ENCODE measurements around the gene DIAPH3. TPM values are rescaled to one million over a fixed set of nuclear protein-coding genes. Genes with fewer than 3 reads are reported as not detected.
A peak's percentile ranks its signal among the peaks of the same experiment; 100 is the strongest.

Gene DIAPH3
- total RNA-seq, 1 experiment from 2014 or later, result 27.6 TPM

DNA sequence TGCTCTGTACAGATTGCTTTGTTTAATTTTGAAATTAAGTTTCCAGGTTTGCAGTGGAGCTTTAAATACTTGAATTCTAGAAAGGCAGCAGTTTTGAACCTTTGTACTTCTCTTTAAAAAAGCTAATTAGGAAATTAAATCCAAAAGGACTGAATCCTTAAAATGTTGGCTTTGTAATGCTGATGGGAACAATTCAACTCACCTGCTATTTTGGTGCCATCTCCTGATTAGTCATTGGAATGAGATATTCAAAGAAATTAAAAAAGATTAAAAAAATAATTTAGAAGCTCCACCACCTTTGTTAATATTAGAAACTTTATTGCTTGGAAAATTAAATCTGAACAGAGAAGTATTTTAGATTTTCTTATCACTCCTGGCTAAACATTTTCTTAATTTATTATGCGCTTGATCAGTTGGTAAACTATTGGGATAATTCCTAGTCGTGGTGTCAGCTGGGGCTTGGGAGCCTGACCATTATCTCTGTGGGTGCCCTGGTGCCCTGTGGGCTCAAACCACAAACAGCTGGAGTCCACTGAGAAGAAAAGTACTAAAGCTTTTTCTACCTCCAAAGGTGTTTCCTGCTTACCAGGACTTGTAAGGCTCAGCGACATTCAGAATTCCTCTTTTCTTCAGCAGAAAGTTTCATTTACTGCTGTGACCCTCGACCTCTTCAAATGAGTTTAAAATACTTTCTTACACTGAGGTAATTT lies 540.4 kb downstream of the DIAPH3 start:
- H3K36me3 Mint-ChIP-seq, result peaks cover 21% of the 10 kb centered on the region

DNA sequence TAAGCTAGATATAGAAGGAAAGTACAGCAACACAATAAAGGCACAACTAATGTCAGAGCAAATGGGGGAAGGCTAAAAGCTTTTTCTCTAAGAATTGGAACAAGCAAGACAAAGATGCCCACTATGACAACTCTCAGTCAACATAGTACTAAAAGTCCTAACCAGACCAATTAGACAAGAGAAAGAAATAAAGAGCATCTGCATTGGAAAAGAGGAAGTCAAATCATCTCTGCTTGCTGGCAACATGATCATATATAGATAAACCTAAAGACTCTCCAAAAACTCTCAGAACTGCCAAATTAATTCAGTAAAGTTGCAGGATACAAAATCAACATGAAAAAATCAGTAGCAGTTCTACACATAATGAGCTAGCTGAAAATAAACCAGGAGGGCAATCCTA lies 542.0 kb downstream of the DIAPH3 start:
- POLR2A ChIA-PET, result no interaction called here

More for the DNA sequence above, 540.4 kb downstream of the DIAPH3 start:
- ATAC-seq (peak; percentile 80), DNase-seq (ENCODE audit: low spot score) (no peak)
- CTCF ChIA-PET, result interaction anchor here (0.8 to 1.2 kb wide), 3 partner anchors 32 to 231 kb away, joined by 3 to 4 read pairs (median 3); no protein-coding TSS in a partner anchor
- Mint-ChIP-seq H3K27ac (peak overlapping the region; percentile 90), H3K9me3 (peaks cover 36% of the 10 kb centered on the region), H3K4me1 (peaks cover 27% of the 10 kb centered on the region), H3K4me3 (peak overlapping the region; percentile 7), H3K27me3 (ENCODE audit: low read depth) (no peaks in the 10 kb centered on the region; the same call in 1 of the 2 replicates)
- POLR2A ChIA-PET, result no interaction called here
- TF ChIP-seq ZNF423 (CRISPR knock-in tag; IDR thresholded peaks at IDR 0.05) (peak; percentile 90), TP53 (CRISPR knock-in tag; IDR thresholded peaks at IDR 0.05) (no peak), JUN (CRISPR knock-in tag; IDR thresholded peaks at IDR 0.05) (no peak), RELA (CRISPR knock-in tag; IDR thresholded peaks at IDR 0.05; ENCODE audit: borderline replicate concordance) (no peak)
- TF ChIP-seq, protein P1, sequence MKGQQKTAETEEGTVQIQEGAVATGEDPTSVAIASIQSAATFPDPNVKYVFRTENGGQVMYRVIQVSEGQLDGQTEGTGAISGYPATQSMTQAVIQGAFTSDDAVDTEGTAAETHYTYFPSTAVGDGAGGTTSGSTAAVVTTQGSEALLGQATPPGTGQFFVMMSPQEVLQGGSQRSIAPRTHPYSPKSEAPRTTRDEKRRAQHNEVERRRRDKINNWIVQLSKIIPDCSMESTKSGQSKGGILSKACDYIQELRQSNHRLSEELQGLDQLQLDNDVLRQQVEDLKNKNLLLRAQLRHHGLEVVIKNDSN (CRISPR knock-in tag; IDR thresholded peaks at IDR 0.05), result no peak
- TF ChIP-seq, protein P2, sequence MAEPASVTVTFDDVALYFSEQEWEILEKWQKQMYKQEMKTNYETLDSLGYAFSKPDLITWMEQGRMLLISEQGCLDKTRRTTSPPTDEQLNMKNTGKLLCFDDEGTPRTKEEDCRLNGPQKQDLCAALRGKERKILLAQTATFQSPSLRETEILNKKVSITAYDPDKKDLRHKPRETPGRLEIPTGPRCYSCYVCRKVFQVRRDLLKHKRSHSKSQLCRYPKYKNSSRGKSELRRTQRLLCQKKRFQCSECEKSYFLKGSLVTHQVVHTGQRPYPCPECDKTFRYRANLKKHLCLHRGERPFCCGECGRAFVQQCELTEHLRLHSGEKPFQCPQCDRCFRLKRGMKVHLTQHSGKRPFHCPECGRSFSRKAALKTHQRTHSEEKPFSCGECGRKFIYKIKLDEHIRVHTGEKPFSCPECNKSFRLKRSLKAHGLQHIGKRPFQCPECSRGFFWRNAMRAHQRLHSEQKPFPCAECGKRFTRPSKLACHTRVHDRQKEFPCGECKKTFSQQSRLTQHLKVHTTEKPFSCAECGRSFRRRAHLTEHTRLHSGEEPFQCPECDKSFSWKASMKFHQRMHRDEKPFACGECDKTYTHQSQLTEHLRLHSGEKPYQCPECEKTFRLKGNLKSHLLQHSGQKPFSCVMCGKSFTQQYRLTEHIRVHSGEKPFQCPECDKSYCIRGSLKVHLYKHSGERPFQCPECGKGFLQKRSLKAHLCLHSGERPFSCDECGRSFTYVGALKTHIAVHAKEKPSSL (CRISPR knock-in tag; conservative IDR thresholded peaks at IDR 0.05), result no peak

More for the DNA sequence above, 542.0 kb downstream of the DIAPH3 start:
- Mint-ChIP-seq H3K36me3 (peaks cover 29% of the 10 kb centered on the region), H3K27me3 (ENCODE audit: low read depth) (no peaks in the 10 kb centered on the region; the same call in 1 of the 2 replicates), H3K27ac (no peak overlapping the region), H3K4me1 (peaks cover 27% of the 10 kb centered on the region), H3K9me3 (peaks cover 51% of the 10 kb centered on the region), H3K4me3 (no peak overlapping the region)
- TF ChIP-seq ZNF232 (CRISPR knock-in tag; IDR thresholded peaks at IDR 0.05), result no peak
- no peak for TF ChIP-seq SOX15 (CRISPR knock-in tag; IDR thresholded peaks at IDR 0.05)
- TF ChIP-seq, protein P3, sequence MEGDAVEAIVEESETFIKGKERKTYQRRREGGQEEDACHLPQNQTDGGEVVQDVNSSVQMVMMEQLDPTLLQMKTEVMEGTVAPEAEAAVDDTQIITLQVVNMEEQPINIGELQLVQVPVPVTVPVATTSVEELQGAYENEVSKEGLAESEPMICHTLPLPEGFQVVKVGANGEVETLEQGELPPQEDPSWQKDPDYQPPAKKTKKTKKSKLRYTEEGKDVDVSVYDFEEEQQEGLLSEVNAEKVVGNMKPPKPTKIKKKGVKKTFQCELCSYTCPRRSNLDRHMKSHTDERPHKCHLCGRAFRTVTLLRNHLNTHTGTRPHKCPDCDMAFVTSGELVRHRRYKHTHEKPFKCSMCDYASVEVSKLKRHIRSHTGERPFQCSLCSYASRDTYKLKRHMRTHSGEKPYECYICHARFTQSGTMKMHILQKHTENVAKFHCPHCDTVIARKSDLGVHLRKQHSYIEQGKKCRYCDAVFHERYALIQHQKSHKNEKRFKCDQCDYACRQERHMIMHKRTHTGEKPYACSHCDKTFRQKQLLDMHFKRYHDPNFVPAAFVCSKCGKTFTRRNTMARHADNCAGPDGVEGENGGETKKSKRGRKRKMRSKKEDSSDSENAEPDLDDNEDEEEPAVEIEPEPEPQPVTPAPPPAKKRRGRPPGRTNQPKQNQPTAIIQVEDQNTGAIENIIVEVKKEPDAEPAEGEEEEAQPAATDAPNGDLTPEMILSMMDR (IDR thresholded peaks at IDR 0.05), result no peak
- TF ChIP-seq, protein P4, sequence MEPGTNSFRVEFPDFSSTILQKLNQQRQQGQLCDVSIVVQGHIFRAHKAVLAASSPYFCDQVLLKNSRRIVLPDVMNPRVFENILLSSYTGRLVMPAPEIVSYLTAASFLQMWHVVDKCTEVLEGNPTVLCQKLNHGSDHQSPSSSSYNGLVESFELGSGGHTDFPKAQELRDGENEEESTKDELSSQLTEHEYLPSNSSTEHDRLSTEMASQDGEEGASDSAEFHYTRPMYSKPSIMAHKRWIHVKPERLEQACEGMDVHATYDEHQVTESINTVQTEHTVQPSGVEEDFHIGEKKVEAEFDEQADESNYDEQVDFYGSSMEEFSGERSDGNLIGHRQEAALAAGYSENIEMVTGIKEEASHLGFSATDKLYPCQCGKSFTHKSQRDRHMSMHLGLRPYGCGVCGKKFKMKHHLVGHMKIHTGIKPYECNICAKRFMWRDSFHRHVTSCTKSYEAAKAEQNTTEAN (CRISPR knock-in tag; IDR thresholded peaks at IDR 0.05), result no peak
- TF ChIP-seq, protein P5, sequence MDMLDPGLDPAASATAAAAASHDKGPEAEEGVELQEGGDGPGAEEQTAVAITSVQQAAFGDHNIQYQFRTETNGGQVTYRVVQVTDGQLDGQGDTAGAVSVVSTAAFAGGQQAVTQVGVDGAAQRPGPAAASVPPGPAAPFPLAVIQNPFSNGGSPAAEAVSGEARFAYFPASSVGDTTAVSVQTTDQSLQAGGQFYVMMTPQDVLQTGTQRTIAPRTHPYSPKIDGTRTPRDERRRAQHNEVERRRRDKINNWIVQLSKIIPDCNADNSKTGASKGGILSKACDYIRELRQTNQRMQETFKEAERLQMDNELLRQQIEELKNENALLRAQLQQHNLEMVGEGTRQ (CRISPR knock-in tag; IDR thresholded peaks at IDR 0.05), result no peak
- no peak for TF ChIP-seq OVOL2 (CRISPR knock-in tag; IDR thresholded peaks at IDR 0.05; ENCODE audit: borderline replicate concordance)
- no peak for TF ChIP-seq SMAD4 (CRISPR knock-in tag; IDR thresholded peaks at IDR 0.05)
- TF ChIP-seq, protein P6, sequence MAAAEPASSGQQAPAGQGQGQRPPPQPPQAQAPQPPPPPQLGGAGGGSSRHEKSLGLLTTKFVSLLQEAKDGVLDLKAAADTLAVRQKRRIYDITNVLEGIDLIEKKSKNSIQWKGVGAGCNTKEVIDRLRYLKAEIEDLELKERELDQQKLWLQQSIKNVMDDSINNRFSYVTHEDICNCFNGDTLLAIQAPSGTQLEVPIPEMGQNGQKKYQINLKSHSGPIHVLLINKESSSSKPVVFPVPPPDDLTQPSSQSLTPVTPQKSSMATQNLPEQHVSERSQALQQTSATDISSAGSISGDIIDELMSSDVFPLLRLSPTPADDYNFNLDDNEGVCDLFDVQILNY (CRISPR knock-in tag; IDR thresholded peaks at IDR 0.05), result no peak
- no peak for TF ChIP-seq GTF2I (CRISPR knock-in tag; conservative IDR thresholded peaks at IDR 0.05)
- no peak for TF ChIP-seq ZNF138 (CRISPR knock-in tag; conservative IDR thresholded peaks at IDR 0.05)
- CTCF ChIA-PET, result no interaction called here
- ATAC-seq, result no peak
- no peak for DNase-seq (ENCODE audit: low spot score)

Other genes with a start within 250 kb of the DIAPH3 start
- 16.1 to 19.5 TPM (median 16.9 TPM) in 3 replicates for gene TDRD3, start 233.3 kb upstream of the DIAPH3 start, total RNA-seq (2021)

Measured in WTC11 (cell line).